CD14-positive monocyte (primary cell): ENCODE measurements around the gene CLEC14A. TPM values are rescaled to one million over a fixed set of nuclear protein-coding genes. Genes with fewer than 3 reads are reported as not detected.

Experiments
- DNase-seq, 3 donors: peaks; one replicate each; pipeline ENCODE4 v3.0.0-alpha.2; 2011 to 2022
- H2AFZ ChIP-seq: 2 replicates; pipeline ENCODE4 v1.6.0; 2012; ENCODE audit warnings: mild to moderate bottlenecking, low read depth, low read length, inconsistent platforms; ENCODE audit not compliant: insufficient read depth, poor library complexity, severe bottlenecking
- H3K27ac ChIP-seq, 2 donors: 1 replicate in 1 of 2; 2 replicates in 1 of 2; pipeline ENCODE4 v1.5.1; 2012 to 2013; ENCODE audit warnings: low read length in 2 of 2, control low read depth in 1 of 2, inconsistent platforms in 1 of 2, low read depth in 1 of 2, mild to moderate bottlenecking in 1 of 2
- H3K27me3 ChIP-seq, 2 donors: one replicate each; pipeline versions ENCODE4 v1.6.0 to v1.6.1; 2011 to 2013; ENCODE audit warnings: low read length in 2 of 2; ENCODE audit not compliant: control insufficient read depth in 2 of 2, insufficient read depth in 2 of 2
- H3K36me3 ChIP-seq, 2 donors: replicated peaks in 1 of 2; 1 replicate in 1 of 2; 2 replicates in 1 of 2; pipeline versions ENCODE4 v1.5.1 to v1.6.1; 2012 to 2013; ENCODE audit warnings: low read length in 2 of 2, control low read depth in 1 of 2, inconsistent platforms in 1 of 2, mild to moderate bottlenecking in 1 of 2; ENCODE audit not compliant: insufficient read depth in 2 of 2, control insufficient read depth in 1 of 2
- H3K4me1 ChIP-seq, 2 donors: 1 replicate in 1 of 2; 2 replicates in 1 of 2; pipeline versions ENCODE4 v1.5.1 to v1.6.1; 2012 to 2013; ENCODE audit warnings: low read length in 2 of 2, control low read depth in 1 of 2, inconsistent platforms in 1 of 2, mild to moderate bottlenecking in 1 of 2, moderate library complexity in 1 of 2; ENCODE audit not compliant: insufficient read depth in 2 of 2, control insufficient read depth in 1 of 2
- H3K4me2 ChIP-seq: replicated peaks from 2 replicates; pipeline ENCODE3; 2012; ENCODE audit warnings: low read length, moderate library complexity, mild to moderate bottlenecking; ENCODE audit not compliant: poor library complexity, severe bottlenecking; ENCODE audit errors: extremely low read depth
- H3K4me3 ChIP-seq, 3 experiments: fragments of 200-600 bp in 1 of 3; sonication (generic) in 1 of 3; replicated peaks in 1 of 3; 1 replicate in 2 of 3; 2 replicates in 1 of 3; pipeline ENCODE4 v1.5.1; 2011 to 2013; ENCODE audit warnings: low read length in 3 of 3, mild to moderate bottlenecking in 3 of 3, control low read depth in 2 of 3, low read depth in 2 of 3, inconsistent platforms in 1 of 3, moderate library complexity in 1 of 3
- H3K79me2 ChIP-seq: 2 replicates; pipeline ENCODE4 v1.6.0; 2012; ENCODE audit warnings: mild to moderate bottlenecking, control low read depth, inconsistent platforms, low read length, moderate library complexity; ENCODE audit not compliant: insufficient read depth
- H3K9ac ChIP-seq: 2 replicates; pipeline ENCODE4 v1.6.0; 2017; ENCODE audit warnings: low read length, mild to moderate bottlenecking; ENCODE audit not compliant: insufficient read depth, poor library complexity, severe bottlenecking
- H3K9me3 ChIP-seq, 2 donors: replicated peaks in 1 of 2; 1 replicate in 1 of 2; 2 replicates in 1 of 2; pipeline versions ENCODE4 v1.5.1 to v1.6.1; 2012 to 2013; ENCODE audit warnings: low read length in 2 of 2, control low read depth in 1 of 2; ENCODE audit not compliant: control insufficient read depth in 1 of 2, insufficient read depth in 1 of 2
- H4K20me1 ChIP-seq: 2 replicates; pipeline ENCODE4 v1.6.0; 2012; ENCODE audit warnings: mild to moderate bottlenecking, low read length, control low read depth, moderate library complexity; ENCODE audit not compliant: insufficient read depth
- H3K27ac Mint-ChIP-seq, 7 donors: one replicate each; pipeline ENCODE4 v1.8.0; 2020; ENCODE audit warnings: mild to moderate bottlenecking in 7 of 7, mixed read lengths in 7 of 7, moderate library complexity in 6 of 7, inconsistent platforms in 2 of 7
- H3K27me3 Mint-ChIP-seq, 3 donors: one replicate each; pipeline ENCODE4 v1.8.0; 2021 to 2022; ENCODE audit warnings: low read depth in 3 of 3, mild to moderate bottlenecking in 3 of 3, mixed read lengths in 3 of 3, moderate library complexity in 3 of 3, inconsistent platforms in 1 of 3
- H3K36me3 Mint-ChIP-seq, 2 donors: one replicate each; pipeline ENCODE4 v1.8.0; 2020; ENCODE audit warnings: mixed read lengths in 2 of 2, inconsistent platforms in 1 of 2, mild to moderate bottlenecking in 1 of 2
- H3K4me1 Mint-ChIP-seq: one replicate; pipeline ENCODE4 v1.8.0; 2020; ENCODE audit warnings: mild to moderate bottlenecking, mixed read lengths
- H3K4me3 Mint-ChIP-seq, 2 donors: one replicate each; pipeline ENCODE4 v1.8.0; 2020; ENCODE audit warnings: mild to moderate bottlenecking in 2 of 2, mixed read lengths in 2 of 2, moderate library complexity in 1 of 2
- H3K9me3 Mint-ChIP-seq, 7 donors: one replicate each; pipeline ENCODE4 v1.8.0; 2020 to 2022; ENCODE audit warnings: mixed read lengths in 7 of 7, mild to moderate bottlenecking in 6 of 7, moderate library complexity in 6 of 7, inconsistent platforms in 2 of 7
- CTCF ChIP-seq: fragments of 200-600 bp; IDR thresholded peaks from one replicate; pipeline ENCODE4 v1.8.0; 2022; ENCODE audit warnings: antibody characterized with exemption, mild to moderate bottlenecking
- WGBS: methylation state at CpG from one replicate; pipeline ENCODE4 v1.1.5; 2013; ENCODE audit warnings: missing lambda C conversion rate; ENCODE audit not compliant: insufficient coverage; 5-methylcytosine and 5-hydroxymethylcytosine counted together
- intact Hi-C, 2 donors: fragments of 100-400 bp; cut with micrococcal nuclease; formaldehyde crosslinking; loops; one replicate each; pipeline versions ENCODE4 v1.15.0 to v1.15.1; 2023
- polyA plus RNA-seq, 3 donors: library from polyadenylated mRNA; depleted of rRNA in 1 of 3; unstranded in 2 of 3; stranded (reverse) in 1 of 3; fragments of 300-500 nt in 2 of 3; fragments of >200 nt in 1 of 3; fragmentation: Illumina TruSeq in 2 of 3; gene quantifications; 1 replicate in 2 of 3; 2 replicates in 1 of 3; pipeline ENCODE4 v1.2.3, GENCODE V29; 2012 to 2021

Gene CLEC14A
- polyA plus RNA-seq, 3 donors: not detected

GRCh38 chr14:38256533-38256840 is 594 bp upstream of the CLEC14A start:
- no peak overlapping the region for H3K9ac ChIP-seq
- H3K9me3 ChIP-seq: peaks cover 0 to 22% of the 10 kb centered on the region in 2 donors
- no peaks in the 10 kb centered on the region for H4K20me1 ChIP-seq
- H3K27ac ChIP-seq: no peak overlapping the region
- no peak for DNase-seq
- no peaks in the 10 kb centered on the region for H3K79me2 ChIP-seq
- H3K36me3 Mint-ChIP-seq: no peaks in the 10 kb centered on the region
- peaks cover 32 to 45% of the 10 kb centered on the region in 2 donors for H3K27me3 ChIP-seq
- intact Hi-C loops: no loop called here
- no peak overlapping the region for H3K27ac Mint-ChIP-seq
- peaks cover 34 to 49% (median 47%) of the 10 kb centered on the region in 3 donors for H3K27me3 Mint-ChIP-seq
- no peak for TF ChIP-seq CTCF
- no peak overlapping the region for H3K4me3 ChIP-seq
- no CpG with 5 or more reads among the region's 5 CpGs for WGBS
- H3K9me3 Mint-ChIP-seq: peaks cover 0 to 17% (median 4%) of the 10 kb centered on the region in 7 donors
- H3K4me1 Mint-ChIP-seq: peaks cover 8% of the 10 kb centered on the region
- H3K4me2 ChIP-seq: peak overlapping the region; percentile 56
- no peaks in the 10 kb centered on the region for H3K36me3 ChIP-seq
- H3K4me1 ChIP-seq: peaks cover 4 to 5% of the 10 kb centered on the region in 2 donors
- peak overlapping the region; percentile 56 for H2AFZ ChIP-seq
- peak overlapping the region in 1 of 2 donors; percentile 83 for H3K4me3 Mint-ChIP-seq

GRCh38 chr14:38255408-38255672 is 553 bp downstream of the CLEC14A start:
- H3K27me3 ChIP-seq: peaks cover 32 to 45% of the 10 kb centered on the region in 2 donors
- Mint-ChIP-seq H3K27me3 (peaks cover 34 to 50% (median 47%) of the 10 kb centered on the region in 3 donors), H3K36me3 (no peaks in the 10 kb centered on the region), H3K9me3 (peaks cover 0 to 17% (median 3%) of the 10 kb centered on the region in 7 donors), H3K27ac (no peak overlapping the region), H3K4me1 (peaks cover 6% of the 10 kb centered on the region), H3K4me3 (peak overlapping the region in 1 of 2 donors; percentile 64)
- no peaks in the 10 kb centered on the region for H4K20me1 ChIP-seq
- peaks cover 0 to 22% of the 10 kb centered on the region in 2 donors for H3K9me3 ChIP-seq
- no peaks in the 10 kb centered on the region for H3K36me3 ChIP-seq
- TF ChIP-seq CTCF: no peak
- peak overlapping the region in 1 of 3 experiments; percentile 23 for H3K4me3 ChIP-seq
- H3K9ac ChIP-seq: no peak overlapping the region
- H3K4me2 ChIP-seq: peak overlapping the region; percentile 56
- no peak for DNase-seq
- WGBS: under 1% methylated on average over 29 of the region's 29 CpGs
- peaks cover 4 to 5% of the 10 kb centered on the region in 2 donors for H3K4me1 ChIP-seq
- intact Hi-C loops: no loop called here
- H3K27ac ChIP-seq: no peak overlapping the region
- peak overlapping the region; percentile 56 for H2AFZ ChIP-seq
- no peaks in the 10 kb centered on the region for H3K79me2 ChIP-seq
